Neural progenitor cell (in vitro differentiated cells): Measurements from ENCODE around the gene THRA. TPM values are rescaled to one million over a fixed set of nuclear protein-coding genes. Genes with fewer than 3 reads are reported as not detected.

Experiments
- DNase-seq: peaks from one replicate; pipeline ENCODE4 v3.0.0-alpha.2; 2016; ENCODE audit warnings: low spot score
- H2AFZ ChIP-seq: fragments of 200-600 bp; sonication (generic); replicated peaks from 2 replicates; pipeline ENCODE4 v1.6.1; 2016; ENCODE audit warnings: antibody characterized with exemption
- H3F3A ChIP-seq: fragments of 200-600 bp; sonication (generic); 2 replicates; pipeline ENCODE4 v1.6.1; 2016; ENCODE audit warnings: antibody characterized with exemption, low read depth
- H3K27ac ChIP-seq: fragments of 200-600 bp; sonication (generic); 2 replicates; pipeline ENCODE4 v1.5.1; 2016; ENCODE audit warnings: mild to moderate bottlenecking
- H3K27me3 ChIP-seq: fragments of 200-600 bp; sonication (generic); 2 replicates; pipeline ENCODE4 v1.6.1; 2016; ENCODE audit warnings: mild to moderate bottlenecking, moderate library complexity
- H3K36me3 ChIP-seq: fragments of 200-600 bp; sonication (generic); 2 replicates; pipeline ENCODE4 v1.5.1; 2016
- H3K4me1 ChIP-seq: fragments of 200-600 bp; sonication (generic); 2 replicates; pipeline ENCODE4 v1.6.1; 2016; ENCODE audit warnings: mixed run types
- H3K4me2 ChIP-seq: fragments of 200-600 bp; sonication (generic); 2 replicates; pipeline ENCODE4 v1.6.1; 2016
- H3K4me3 ChIP-seq: fragments of 200-600 bp; sonication (generic); 2 replicates; pipeline ENCODE4 v1.5.1; 2016
- H3K79me2 ChIP-seq: fragments of 200-600 bp; sonication (generic); 2 replicates; pipeline ENCODE4 v1.6.1; 2016; ENCODE audit warnings: low read depth
- H3K9ac ChIP-seq: fragments of 200-600 bp; sonication (generic); 2 replicates; pipeline ENCODE4 v1.6.1; 2016
- H3K9me3 ChIP-seq: fragments of 200-600 bp; sonication (generic); 2 replicates; pipeline ENCODE4 v1.5.1; 2016; ENCODE audit warnings: low read depth
- H4K20me1 ChIP-seq: fragments of 200-600 bp; sonication (generic); 2 replicates; pipeline ENCODE4 v1.6.1; 2016; ENCODE audit warnings: low read depth
- H3K27ac Mint-ChIP-seq: 3 replicates; pipeline ENCODE4 v1.8.0; 2021; ENCODE audit warnings: mixed read lengths
- H3K27me3 Mint-ChIP-seq: 2 replicates; pipeline ENCODE4 v1.8.0; 2022; ENCODE audit warnings: low read depth, mild to moderate bottlenecking, inconsistent platforms, moderate library complexity, mixed read lengths; ENCODE audit not compliant: insufficient read depth
- H3K36me3 Mint-ChIP-seq: 3 replicates; pipeline ENCODE4 v1.8.0; 2021; ENCODE audit warnings: mixed read lengths
- H3K4me1 Mint-ChIP-seq: 3 replicates; pipeline ENCODE4 v1.8.0; 2021; ENCODE audit warnings: mixed read lengths
- H3K4me3 Mint-ChIP-seq: 3 replicates; pipeline ENCODE4 v1.8.0; 2021; ENCODE audit warnings: mild to moderate bottlenecking, moderate library complexity, mixed read lengths
- H3K9me3 Mint-ChIP-seq: 3 replicates; pipeline ENCODE4 v1.8.0; 2020; ENCODE audit warnings: mixed read lengths
- CTCF ChIP-seq: fragments of 200-600 bp; sonication (generic); IDR thresholded peaks from 2 replicates; pipeline ENCODE4 v1.5.1; 2017; ENCODE audit warnings: antibody characterized with exemption, mild to moderate bottlenecking
- EZH2 ChIP-seq: fragments of 200-600 bp; sonication (generic); IDR thresholded peaks from 2 replicates; pipeline ENCODE4 v1.6.1; 2017; ENCODE audit warnings: antibody characterized with exemption, mild to moderate bottlenecking, moderate library complexity
- EZH2phosphoT487 ChIP-seq: fragments of 200-600 bp; sonication (generic); IDR thresholded peaks from 2 replicates; pipeline ENCODE4 v1.6.1; 2017; ENCODE audit warnings: antibody characterized with exemption
- total RNA-seq: library from RNA; depleted of rRNA; stranded (reverse); fragments of >200 nt; gene quantifications from 2 replicates; pipeline ENCODE4 v1.2.3, GENCODE V29; 2015; ENCODE audit warnings: low replicate concordance

Gene THRA
- total RNA-seq, 1 donor from 2014 or later: 14.5 TPM

- H3K27me3 Mint-ChIP-seq: no peaks in the 10 kb centered on the region
- no peak overlapping the region for H2AFZ ChIP-seq
- peaks cover 6% of the 10 kb centered on the region for H3K79me2 ChIP-seq
- peaks cover 10% of the 10 kb centered on the region for H3F3A ChIP-seq
- H4K20me1 ChIP-seq: no peaks in the 10 kb centered on the region
- H3K4me2 ChIP-seq: peak overlapping the region; percentile 70
- H3K4me3 ChIP-seq: no peak overlapping the region
- H3K36me3 ChIP-seq: no peaks in the 10 kb centered on the region
- H3K9me3 ChIP-seq: no peaks in the 10 kb centered on the region
- peaks cover 80% of the 10 kb centered on the region for H3K4me1 Mint-ChIP-seq
- no peaks in the 10 kb centered on the region for H3K9me3 Mint-ChIP-seq
- H3K4me3 Mint-ChIP-seq: peak overlapping the region; percentile 74
- H3K4me1 ChIP-seq: peaks cover 54% of the 10 kb centered on the region
- DNase-seq: peak; percentile 54
- H3K9ac ChIP-seq: no peak overlapping the region
- no peaks in the 10 kb centered on the region for H3K27me3 ChIP-seq
- TF ChIP-seq EZH2 (no peak), CTCF (no peak), EZH2phosphoT487 (no peak)
- no peaks in the 10 kb centered on the region for H3K36me3 Mint-ChIP-seq
- H3K27ac Mint-ChIP-seq: peak overlapping the region; percentile 95
- H3K27ac ChIP-seq: no peak overlapping the region
These were observed 8.7 kb downstream of the THRA start for GRCh38 chr17:40071313-40072039.

- H3K27me3 Mint-ChIP-seq: no peaks in the 10 kb centered on the region
- Histone ChIP-seq H3K4me3 (no peak overlapping the region), H3K36me3 (no peaks in the 10 kb centered on the region), H3K9ac (no peak overlapping the region), H3F3A (peaks cover 10% of the 10 kb centered on the region), H3K27me3 (no peaks in the 10 kb centered on the region), H3K4me2 (no peak overlapping the region), H4K20me1 (no peaks in the 10 kb centered on the region), H3K9me3 (no peaks in the 10 kb centered on the region), H3K27ac (no peak overlapping the region), H2AFZ (no peak overlapping the region), H3K4me1 (peaks cover 54% of the 10 kb centered on the region), H3K79me2 (peaks cover 6% of the 10 kb centered on the region)
- DNase-seq: no peak
- H3K27ac Mint-ChIP-seq: no peak overlapping the region
- H3K4me3 Mint-ChIP-seq: no peak overlapping the region
- H3K36me3 Mint-ChIP-seq: no peaks in the 10 kb centered on the region
- TF ChIP-seq EZH2 (no peak), EZH2phosphoT487 (no peak), CTCF (no peak)
- H3K4me1 Mint-ChIP-seq: peaks cover 73% of the 10 kb centered on the region
- H3K9me3 Mint-ChIP-seq: no peaks in the 10 kb centered on the region
These were observed 9.4 kb downstream of the THRA start for GRCh38 chr17:40072040-40072734.

- Mint-ChIP-seq H3K9me3 (no peaks in the 10 kb centered on the region), H3K4me1 (peaks cover 66% of the 10 kb centered on the region), H3K27me3 (no peaks in the 10 kb centered on the region), H3K27ac (no peak overlapping the region), H3K4me3 (no peak overlapping the region), H3K36me3 (no peaks in the 10 kb centered on the region)
- no peaks in the 10 kb centered on the region for H3K27me3 ChIP-seq
- no peak for DNase-seq
- H3K9me3 ChIP-seq: no peaks in the 10 kb centered on the region
- H3K4me3 ChIP-seq: no peak overlapping the region
- TF ChIP-seq EZH2: no peak
- TF ChIP-seq CTCF: no peak
- no peak for TF ChIP-seq EZH2phosphoT487
- no peak overlapping the region for H3K9ac ChIP-seq
- H3K4me2 ChIP-seq: no peak overlapping the region
- no peaks in the 10 kb centered on the region for H4K20me1 ChIP-seq
- H3K27ac ChIP-seq: no peak overlapping the region
- no peaks in the 10 kb centered on the region for H3K36me3 ChIP-seq
- peaks cover 10% of the 10 kb centered on the region for H3F3A ChIP-seq
- no peak overlapping the region for H2AFZ ChIP-seq
- peaks cover 54% of the 10 kb centered on the region for H3K4me1 ChIP-seq
- no peaks in the 10 kb centered on the region for H3K79me2 ChIP-seq
These were observed 10.1 kb downstream of the THRA start for GRCh38 chr17:40072735-40073346.
